Neural cell (in vitro differentiated cells): ENCODE results near the gene ODC1. TPM values are rescaled to one million over a fixed set of nuclear protein-coding genes. Genes with fewer than 3 reads are reported as not detected.

ENCODE experiments used
- H2AFZ ChIP-seq: fragments of 200-600, 300-800 bp; sonication (generic), shearing (Covaris generic); 2 replicates; pipeline ENCODE4 v1.6.0; 2014; ENCODE audit warnings: low read depth, mild to moderate bottlenecking, antibody characterized with exemption, low read length, moderate library complexity
- H3F3A ChIP-seq: fragments of 200-600 bp; shearing (Covaris generic); 2 replicates; pipeline ENCODE4 v1.6.1; 2016; ENCODE audit warnings: mild to moderate bottlenecking, moderate library complexity, mixed read lengths, antibody characterized with exemption, low read length; ENCODE audit not compliant: insufficient read depth, poor library complexity, severe bottlenecking
- H3K27ac ChIP-seq: fragments of 200-600, 300-800 bp; sonication (generic), shearing (Covaris generic); 2 replicates; pipeline ENCODE4 v1.5.1; 2014; ENCODE audit warnings: mild to moderate bottlenecking, low read length, moderate library complexity
- H3K27me3 ChIP-seq: fragments of 300-800, 200-600 bp; sonication (generic), shearing (Covaris generic); 2 replicates; pipeline ENCODE4 v1.6.0; 2014; ENCODE audit warnings: mild to moderate bottlenecking, low read depth, low read length, moderate library complexity; ENCODE audit not compliant: insufficient read depth
- H3K36me3 ChIP-seq: fragments of 300-800, 200-600 bp; sonication (generic), shearing (Covaris generic); 2 replicates; pipeline ENCODE4 v1.5.1; 2014; ENCODE audit warnings: mild to moderate bottlenecking, antibody characterized with exemption, low read length, moderate library complexity; ENCODE audit not compliant: insufficient read depth
- H3K4me2 ChIP-seq: fragments of 300-800, 200-600 bp; sonication (generic), shearing (Covaris generic); 2 replicates; pipeline ENCODE4 v1.6.0; 2014; ENCODE audit warnings: mild to moderate bottlenecking, low read length
- H3K4me3 ChIP-seq: fragments of 300-800, 200-600 bp; sonication (generic), shearing (Covaris generic); 2 replicates; pipeline ENCODE4 v1.5.1; 2014; ENCODE audit warnings: mild to moderate bottlenecking, low read length, moderate library complexity
- H3K79me2 ChIP-seq: fragments of 200-600 bp; shearing (Covaris generic); replicated peaks from 2 replicates; pipeline ENCODE4 v1.6.0; 2014; ENCODE audit warnings: mild to moderate bottlenecking, low read length, moderate library complexity; ENCODE audit not compliant: insufficient read depth
- H3K9ac ChIP-seq: fragments of 300-800, 200-600 bp; sonication (generic), shearing (Covaris generic); 2 replicates; pipeline ENCODE4 v1.6.1; 2016; ENCODE audit warnings: mild to moderate bottlenecking, low read length, mixed read lengths
- H3K9me2 ChIP-seq: fragments of 200-600 bp; shearing (Covaris generic); 2 replicates; pipeline ENCODE4 v1.6.1; 2016; ENCODE audit warnings: mild to moderate bottlenecking, low read length, mixed read lengths; ENCODE audit not compliant: insufficient read depth
- H3K9me3 ChIP-seq: fragments of 200-600, 300-800 bp; sonication (generic), shearing (Covaris generic); 2 replicates; pipeline ENCODE4 v1.6.1; 2016; ENCODE audit warnings: mild to moderate bottlenecking, mixed run types, low read length, moderate library complexity, mixed read lengths
- H4K20me1 ChIP-seq: fragments of 200-600 bp; shearing (Covaris generic); 2 replicates; pipeline ENCODE4 v1.6.1; 2016; ENCODE audit warnings: mild to moderate bottlenecking, mixed run types; ENCODE audit not compliant: insufficient read depth
- EP300 ChIP-seq: fragments of 450-650 bp; conservative IDR thresholded peaks from 2 replicates; pipeline ENCODE4 v1.6.1; 2014; ENCODE audit warnings: antibody characterized with exemption, mild to moderate bottlenecking, moderate library complexity; ENCODE audit not compliant: poor library complexity, severe bottlenecking
- EZH2 ChIP-seq: fragments of 200-600, 300-800 bp; shearing (Covaris generic), sonication (generic); IDR thresholded peaks from 2 replicates; pipeline ENCODE4 v1.6.1; 2014; ENCODE audit warnings: antibody characterized with exemption, low read length, borderline replicate concordance, mild to moderate bottlenecking; ENCODE audit not compliant: insufficient read depth, poor library complexity, severe bottlenecking
- MXI1 ChIP-seq: fragments of 450-650 bp; conservative IDR thresholded peaks from 2 replicates; pipeline ENCODE4 v1.6.1; 2014; ENCODE audit warnings: antibody characterized with exemption, mild to moderate bottlenecking; ENCODE audit not compliant: poor library complexity, severe bottlenecking
- POLR2AphosphoS5 ChIP-seq: IDR thresholded peaks from 2 replicates; pipeline ENCODE4 v1.6.1; 2012
- RAD21 ChIP-seq: fragments of 450-650 bp; conservative IDR thresholded peaks from 2 replicates; pipeline ENCODE4 v1.6.1; 2014; ENCODE audit warnings: antibody characterized with exemption, mild to moderate bottlenecking, moderate library complexity
- SMC3 ChIP-seq: fragments of 450-650 bp; conservative IDR thresholded peaks from 2 replicates; pipeline ENCODE4 v1.6.1; 2014; ENCODE audit warnings: antibody characterized with exemption, mild to moderate bottlenecking, moderate library complexity; ENCODE audit not compliant: poor library complexity
- TAF1 ChIP-seq: IDR thresholded peaks from 2 replicates; pipeline ENCODE4 v1.6.1; 2012; ENCODE audit warnings: low read depth
- polyA plus RNA-seq: library from polyadenylated mRNA; depleted of rRNA; stranded (reverse); fragments of >200 nt; gene quantifications from 2 replicates; pipeline ENCODE4 v1.2.3, GENCODE V29; 2014
- TF ChIP-seq, protein P1 (sequence below): fragments of 450-650 bp; IDR thresholded peaks from 2 replicates; pipeline ENCODE4 v1.5.1; 2014; ENCODE audit warnings: antibody characterized with exemption, mild to moderate bottlenecking, moderate library complexity; ENCODE audit not compliant: poor library complexity, severe bottlenecking
- TF ChIP-seq, protein P2 (sequence below): IDR thresholded peaks from 2 replicates; pipeline ENCODE4 v1.6.1; 2012; ENCODE audit warnings: borderline replicate concordance

The ODC1 gene
- polyA plus RNA-seq, 1 donor from 2014 or later = 1,107 TPM

DNA sequence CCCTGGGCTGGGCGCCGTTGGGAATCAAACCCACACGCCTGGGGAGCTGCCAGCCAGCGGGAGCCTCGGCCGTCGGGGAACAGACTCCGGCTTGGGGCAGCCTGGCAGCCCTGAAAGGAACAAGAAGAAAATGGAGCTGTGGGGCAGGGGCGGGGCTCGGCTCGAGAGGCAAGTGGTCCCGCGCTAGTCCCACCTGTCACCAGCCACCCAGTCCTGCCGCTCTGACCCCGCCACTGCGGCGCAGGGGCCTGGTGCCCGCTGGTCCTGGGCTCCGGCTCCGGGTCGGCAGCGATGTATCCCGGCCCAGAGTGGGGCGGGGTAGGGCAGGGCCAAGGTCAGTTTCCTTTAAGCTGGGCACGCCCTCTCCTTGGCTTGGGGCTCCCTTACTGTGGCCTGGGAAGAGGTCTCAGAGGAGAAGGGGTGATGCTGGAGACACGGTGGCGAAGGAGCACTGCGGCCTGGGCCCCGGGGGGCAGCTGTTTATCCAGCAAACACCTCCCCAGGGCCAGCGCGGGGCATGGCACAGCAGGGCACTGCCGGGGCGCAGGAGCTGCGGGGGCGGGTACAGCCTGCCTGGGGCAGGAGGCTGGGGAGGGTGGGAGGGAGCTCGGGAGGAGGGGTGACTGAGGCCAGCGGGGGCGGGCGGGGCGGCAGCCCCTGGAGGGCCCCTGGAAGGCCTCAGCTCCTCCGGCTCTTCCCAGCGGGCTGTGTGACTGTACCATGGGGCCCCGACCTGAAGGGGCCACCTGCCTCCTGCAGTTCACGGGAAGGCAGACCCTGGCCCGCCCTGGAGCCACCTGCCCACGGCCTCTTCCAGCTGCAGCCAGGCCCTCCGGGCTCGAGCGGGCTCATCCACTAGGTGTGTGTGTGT is 15.6 kb downstream of the ODC1 start:
- no peak overlapping the region for H3K27ac ChIP-seq
- no peaks in the 10 kb centered on the region for H3K9me3 ChIP-seq
- no peak overlapping the region for H3K4me3 ChIP-seq
- TF ChIP-seq, protein P1, sequence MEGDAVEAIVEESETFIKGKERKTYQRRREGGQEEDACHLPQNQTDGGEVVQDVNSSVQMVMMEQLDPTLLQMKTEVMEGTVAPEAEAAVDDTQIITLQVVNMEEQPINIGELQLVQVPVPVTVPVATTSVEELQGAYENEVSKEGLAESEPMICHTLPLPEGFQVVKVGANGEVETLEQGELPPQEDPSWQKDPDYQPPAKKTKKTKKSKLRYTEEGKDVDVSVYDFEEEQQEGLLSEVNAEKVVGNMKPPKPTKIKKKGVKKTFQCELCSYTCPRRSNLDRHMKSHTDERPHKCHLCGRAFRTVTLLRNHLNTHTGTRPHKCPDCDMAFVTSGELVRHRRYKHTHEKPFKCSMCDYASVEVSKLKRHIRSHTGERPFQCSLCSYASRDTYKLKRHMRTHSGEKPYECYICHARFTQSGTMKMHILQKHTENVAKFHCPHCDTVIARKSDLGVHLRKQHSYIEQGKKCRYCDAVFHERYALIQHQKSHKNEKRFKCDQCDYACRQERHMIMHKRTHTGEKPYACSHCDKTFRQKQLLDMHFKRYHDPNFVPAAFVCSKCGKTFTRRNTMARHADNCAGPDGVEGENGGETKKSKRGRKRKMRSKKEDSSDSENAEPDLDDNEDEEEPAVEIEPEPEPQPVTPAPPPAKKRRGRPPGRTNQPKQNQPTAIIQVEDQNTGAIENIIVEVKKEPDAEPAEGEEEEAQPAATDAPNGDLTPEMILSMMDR = no peak
- TF ChIP-seq, protein P2, sequence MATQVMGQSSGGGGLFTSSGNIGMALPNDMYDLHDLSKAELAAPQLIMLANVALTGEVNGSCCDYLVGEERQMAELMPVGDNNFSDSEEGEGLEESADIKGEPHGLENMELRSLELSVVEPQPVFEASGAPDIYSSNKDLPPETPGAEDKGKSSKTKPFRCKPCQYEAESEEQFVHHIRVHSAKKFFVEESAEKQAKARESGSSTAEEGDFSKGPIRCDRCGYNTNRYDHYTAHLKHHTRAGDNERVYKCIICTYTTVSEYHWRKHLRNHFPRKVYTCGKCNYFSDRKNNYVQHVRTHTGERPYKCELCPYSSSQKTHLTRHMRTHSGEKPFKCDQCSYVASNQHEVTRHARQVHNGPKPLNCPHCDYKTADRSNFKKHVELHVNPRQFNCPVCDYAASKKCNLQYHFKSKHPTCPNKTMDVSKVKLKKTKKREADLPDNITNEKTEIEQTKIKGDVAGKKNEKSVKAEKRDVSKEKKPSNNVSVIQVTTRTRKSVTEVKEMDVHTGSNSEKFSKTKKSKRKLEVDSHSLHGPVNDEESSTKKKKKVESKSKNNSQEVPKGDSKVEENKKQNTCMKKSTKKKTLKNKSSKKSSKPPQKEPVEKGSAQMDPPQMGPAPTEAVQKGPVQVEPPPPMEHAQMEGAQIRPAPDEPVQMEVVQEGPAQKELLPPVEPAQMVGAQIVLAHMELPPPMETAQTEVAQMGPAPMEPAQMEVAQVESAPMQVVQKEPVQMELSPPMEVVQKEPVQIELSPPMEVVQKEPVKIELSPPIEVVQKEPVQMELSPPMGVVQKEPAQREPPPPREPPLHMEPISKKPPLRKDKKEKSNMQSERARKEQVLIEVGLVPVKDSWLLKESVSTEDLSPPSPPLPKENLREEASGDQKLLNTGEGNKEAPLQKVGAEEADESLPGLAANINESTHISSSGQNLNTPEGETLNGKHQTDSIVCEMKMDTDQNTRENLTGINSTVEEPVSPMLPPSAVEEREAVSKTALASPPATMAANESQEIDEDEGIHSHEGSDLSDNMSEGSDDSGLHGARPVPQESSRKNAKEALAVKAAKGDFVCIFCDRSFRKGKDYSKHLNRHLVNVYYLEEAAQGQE = no peak
- TF ChIP-seq SMC3 (no peak), POLR2AphosphoS5 (no peak), EZH2 (no peak), MXI1 (no peak), RAD21 (no peak), EP300 (no peak), TAF1 (no peak)
- no peaks in the 10 kb centered on the region for H3K9me2 ChIP-seq
- peaks cover 6% of the 10 kb centered on the region for H3K27me3 ChIP-seq
- H3K9ac ChIP-seq = no peak overlapping the region
- no peak overlapping the region for H2AFZ ChIP-seq
- H3F3A ChIP-seq = no peaks in the 10 kb centered on the region
- no peaks in the 10 kb centered on the region for H3K36me3 ChIP-seq
- H3K4me2 ChIP-seq = no peak overlapping the region
- no peaks in the 10 kb centered on the region for H4K20me1 ChIP-seq
- H3K79me2 ChIP-seq = no peaks in the 10 kb centered on the region

DNA sequence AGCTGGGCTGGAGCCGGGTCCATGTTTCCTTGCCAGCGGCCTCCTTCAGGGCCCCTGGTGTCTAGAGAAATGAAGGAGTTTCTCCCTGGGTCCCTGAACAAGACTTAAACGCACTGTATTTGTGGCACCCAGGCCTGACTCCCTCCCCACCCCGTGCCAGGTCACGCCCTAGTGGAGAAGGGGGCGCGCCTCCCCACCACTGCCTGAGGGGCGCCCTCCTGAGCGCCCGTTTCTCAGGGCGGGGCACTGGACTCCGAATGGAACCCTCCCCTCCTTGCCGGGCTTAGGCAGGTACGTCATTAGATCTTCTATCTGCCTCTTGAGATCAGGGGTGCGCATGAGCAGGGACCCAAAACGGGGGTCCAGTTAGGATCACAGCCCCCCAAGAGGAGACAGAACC is 16.3 kb downstream of the ODC1 start:
- no peak overlapping the region for H3K27ac ChIP-seq
- H3K4me3 ChIP-seq = no peak overlapping the region
- no peaks in the 10 kb centered on the region for H3K9me3 ChIP-seq
- H4K20me1 ChIP-seq = no peaks in the 10 kb centered on the region
- no peaks in the 10 kb centered on the region for H3K9me2 ChIP-seq
- peaks cover 6% of the 10 kb centered on the region for H3K27me3 ChIP-seq
- no peak overlapping the region for H3K4me2 ChIP-seq
- no peak for TF ChIP-seq TAF1
- no peak for TF ChIP-seq EP300
- TF ChIP-seq, protein P1 = no peak
- TF ChIP-seq, protein P2 = no peak
- no peak for TF ChIP-seq RAD21
- no peak for TF ChIP-seq EZH2
- TF ChIP-seq POLR2AphosphoS5 = no peak
- no peak for TF ChIP-seq MXI1
- TF ChIP-seq SMC3 = no peak
- H2AFZ ChIP-seq = no peak overlapping the region
- no peaks in the 10 kb centered on the region for H3K36me3 ChIP-seq
- H3K9ac ChIP-seq = no peak overlapping the region
- H3K79me2 ChIP-seq = no peaks in the 10 kb centered on the region
- H3F3A ChIP-seq = no peaks in the 10 kb centered on the region
